Smooth muscle cell (in vitro differentiated cells): Measurements from ENCODE around the gene EYS. TPM values are rescaled to one million over a fixed set of nuclear protein-coding genes. Genes with fewer than 3 reads are reported as not detected.

Source experiments
- DNase-seq: peaks from one replicate; lab custom pipeline; 2025; ENCODE audit not compliant: unreplicated experiment; lab: John Stamatoyannopoulos, UW
- H2AFZ ChIP-seq: fragments of 200-600 bp; sonication (generic); 2 replicates; pipeline ENCODE4 v1.6.0; 2016; ENCODE audit warnings: antibody characterized with exemption, low read depth, mild to moderate bottlenecking
- H3F3A ChIP-seq: fragments of 200-600 bp; sonication (generic); 2 replicates; pipeline ENCODE4 v1.6.0; 2017; ENCODE audit warnings: antibody characterized with exemption, low read depth
- H3K27ac ChIP-seq: fragments of 200-600 bp; sonication (generic); 2 replicates; pipeline ENCODE4 v1.5.1; 2016; ENCODE audit warnings: low read depth, mild to moderate bottlenecking
- H3K27me3 ChIP-seq: fragments of 200-600 bp; sonication (generic); 2 replicates; pipeline ENCODE4 v1.6.1; 2016; ENCODE audit warnings: low read depth, mild to moderate bottlenecking
- H3K36me3 ChIP-seq: fragments of 200-600 bp; sonication (generic); 2 replicates; pipeline ENCODE4 v1.5.1; 2016; ENCODE audit warnings: low read depth
- H3K4me1 ChIP-seq: fragments of 200-600 bp; sonication (generic); 2 replicates; pipeline ENCODE4 v1.5.1; 2016; ENCODE audit warnings: low read depth
- H3K4me2 ChIP-seq: fragments of 200-600 bp; sonication (generic); 2 replicates; pipeline ENCODE4 v1.6.0; 2016; ENCODE audit warnings: mild to moderate bottlenecking
- H3K4me3 ChIP-seq: fragments of 200-600 bp; sonication (generic); 2 replicates; pipeline ENCODE4 v1.5.1; 2016; ENCODE audit warnings: mild to moderate bottlenecking
- H3K79me2 ChIP-seq: fragments of 200-600 bp; sonication (generic); 2 replicates; pipeline ENCODE4 v1.6.0; 2016; ENCODE audit warnings: low read depth, mild to moderate bottlenecking
- H3K9ac ChIP-seq: fragments of 200-600 bp; sonication (generic); 2 replicates; pipeline ENCODE4 v1.6.0; 2016; ENCODE audit warnings: low read depth
- H3K9me3 ChIP-seq: fragments of 200-600 bp; sonication (generic); replicated peaks from 2 replicates; pipeline ENCODE4 v1.5.1; 2016; ENCODE audit warnings: low read depth
- H4K20me1 ChIP-seq: fragments of 200-600 bp; sonication (generic); 2 replicates; pipeline ENCODE4 v1.6.0; 2016; ENCODE audit warnings: low read depth
- CTCF ChIP-seq: fragments of 200-600 bp; sonication (generic); IDR thresholded peaks from 2 replicates; pipeline ENCODE4 v1.5.1; 2017; ENCODE audit warnings: borderline replicate concordance, mild to moderate bottlenecking, antibody characterized with exemption; ENCODE audit not compliant: insufficient read depth, poor library complexity, severe bottlenecking
- WGBS: methylation state at CpG from one replicate; pipeline ENCODE4 v1.1.7; 2016; ENCODE audit warnings: low lambda C conversion rate; 5-methylcytosine and 5-hydroxymethylcytosine counted together
- polyA plus RNA-seq: library from polyadenylated mRNA; unstranded; fragments of >200 nt; fragmentation: Nextera tagmentation; extraction: Ambion mirVana; gene quantifications from 2 replicates; pipeline ENCODE4 v1.2.1, GENCODE V29; 2016
- total RNA-seq: library from RNA; depleted of rRNA; stranded (reverse); fragments of >200 nt; gene quantifications from 2 replicates; pipeline ENCODE4 v1.2.3, GENCODE V29; 2014

The EYS gene
- total and polyA plus RNA-seq, 2 experiments from 2014 or later: 0.07 to 0.18 TPM

DNA sequence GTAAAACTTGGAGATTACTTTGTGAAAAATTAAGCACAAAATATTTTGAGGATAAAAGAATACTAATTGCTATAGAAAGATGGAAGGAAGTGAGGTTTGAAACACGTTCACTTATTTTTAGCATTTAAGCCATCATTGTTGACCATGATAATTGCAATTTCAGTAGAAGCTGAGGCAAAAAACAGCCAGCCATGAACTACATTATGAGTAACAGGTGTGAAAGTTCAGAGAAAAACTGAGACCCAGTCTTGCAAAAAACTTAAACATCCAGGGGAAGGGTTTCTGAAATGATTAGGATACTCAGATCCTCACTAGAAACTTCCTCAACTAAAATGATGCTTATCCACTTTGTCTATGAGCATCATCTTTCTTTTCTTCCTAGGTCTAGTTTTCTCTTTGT, 1452.0 kb downstream of the EYS start:
- no peaks in the 10 kb centered on the region for H3K9me3 ChIP-seq
- TF ChIP-seq CTCF: no peak
- H2AFZ ChIP-seq: no peak overlapping the region
- no peaks in the 10 kb centered on the region for H3K36me3 ChIP-seq
- no peaks in the 10 kb centered on the region for H3F3A ChIP-seq
- no peaks in the 10 kb centered on the region for H3K4me1 ChIP-seq
- no peaks in the 10 kb centered on the region for H3K27me3 ChIP-seq
- no peaks in the 10 kb centered on the region for H4K20me1 ChIP-seq
- no peak overlapping the region for H3K4me2 ChIP-seq
- WGBS: 95% methylated on average over 1 of the region's 1 CpG
- DNase-seq: no peak
- no peak overlapping the region for H3K9ac ChIP-seq
- H3K4me3 ChIP-seq: no peak overlapping the region
- no peak overlapping the region for H3K27ac ChIP-seq
- H3K79me2 ChIP-seq: no peaks in the 10 kb centered on the region

- H3K9me3 ChIP-seq: no peaks in the 10 kb centered on the region
- no peaks in the 10 kb centered on the region for H3K4me1 ChIP-seq
- H3K9ac ChIP-seq: no peak overlapping the region
- TF ChIP-seq CTCF: no peak
- no peak for DNase-seq
- no peaks in the 10 kb centered on the region for H3F3A ChIP-seq
- H3K36me3 ChIP-seq: no peaks in the 10 kb centered on the region
- no peak overlapping the region for H3K4me2 ChIP-seq
- whole genome bisulfite sequencing: 81% methylated on average over 3 of the region's 3 CpGs
- H4K20me1 ChIP-seq: no peaks in the 10 kb centered on the region
- no peak overlapping the region for H3K27ac ChIP-seq
- no peak overlapping the region for H3K4me3 ChIP-seq
- H3K27me3 ChIP-seq: no peaks in the 10 kb centered on the region
- H3K79me2 ChIP-seq: no peaks in the 10 kb centered on the region
- no peak overlapping the region for H2AFZ ChIP-seq
Measured at GRCh38 chr6:64254558-64254957, 1452.5 kb downstream of the EYS start.

DNA sequence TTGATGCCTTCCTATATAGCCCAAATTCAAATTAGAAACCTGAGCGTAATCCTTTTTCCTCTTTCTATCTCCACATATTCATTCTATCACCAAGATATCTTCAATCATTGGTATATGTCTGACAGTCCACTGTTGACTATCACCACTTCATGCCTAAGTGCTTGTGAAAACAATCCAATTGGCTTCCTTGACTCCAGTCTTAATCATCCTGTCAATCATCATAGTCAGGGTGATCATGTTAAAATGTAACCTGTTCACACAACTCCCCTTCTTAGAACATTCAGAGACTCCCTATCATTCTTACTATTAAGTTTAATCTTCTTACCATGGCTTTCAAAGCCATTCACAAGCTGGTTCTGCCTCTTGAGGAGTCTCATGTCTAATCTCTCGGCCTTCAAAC, 1454.8 kb downstream of the EYS start:
- Histone ChIP-seq H3K27ac (no peak overlapping the region), H3K79me2 (no peaks in the 10 kb centered on the region), H3K9me3 (no peaks in the 10 kb centered on the region), H2AFZ (no peak overlapping the region), H3K4me2 (no peak overlapping the region), H3F3A (no peaks in the 10 kb centered on the region), H4K20me1 (no peaks in the 10 kb centered on the region), H3K27me3 (no peaks in the 10 kb centered on the region), H3K9ac (no peak overlapping the region), H3K4me3 (no peak overlapping the region), H3K4me1 (no peaks in the 10 kb centered on the region), H3K36me3 (no peaks in the 10 kb centered on the region)
- TF ChIP-seq CTCF: no peak
- 97% methylated on average over 2 of the region's 2 CpGs for WGBS
- DNase-seq: no peak

DNA sequence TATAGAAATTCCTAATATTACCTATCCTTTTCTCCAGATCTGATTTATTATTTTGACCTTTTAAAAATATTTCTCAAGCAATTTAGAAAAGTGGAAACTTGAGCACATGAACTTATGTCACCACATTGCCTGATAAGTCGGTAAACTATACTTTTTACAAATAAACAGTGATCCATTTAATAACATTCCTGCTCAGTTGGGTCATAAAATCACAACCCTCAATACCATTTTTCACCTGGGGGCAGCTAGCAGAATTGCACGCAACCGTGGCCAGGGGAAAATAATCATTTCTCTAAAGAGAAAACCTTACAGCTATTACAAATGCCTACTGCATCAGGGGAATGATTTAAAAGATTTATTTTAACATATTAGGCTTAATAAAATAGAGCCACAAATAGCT, 1456.9 kb downstream of the EYS start:
- DNase-seq: no peak
- peak; percentile 8 for TF ChIP-seq CTCF

More for the DNA sequence above, 1456.9 kb downstream of the EYS start:
- H3K79me2 ChIP-seq: no peaks in the 10 kb centered on the region
- H3K27ac ChIP-seq: no peak overlapping the region
- H3K4me2 ChIP-seq: no peak overlapping the region
- H3F3A ChIP-seq: no peaks in the 10 kb centered on the region
- 75% methylated on average over 3 of the region's 3 CpGs for WGBS
- H2AFZ ChIP-seq: no peak overlapping the region
- H3K4me1 ChIP-seq: no peaks in the 10 kb centered on the region
- H3K4me3 ChIP-seq: no peak overlapping the region
- no peak overlapping the region for H3K9ac ChIP-seq
- H3K36me3 ChIP-seq: no peaks in the 10 kb centered on the region
- H4K20me1 ChIP-seq: no peaks in the 10 kb centered on the region
- no peaks in the 10 kb centered on the region for H3K27me3 ChIP-seq
- H3K9me3 ChIP-seq: no peaks in the 10 kb centered on the region
